Non-pigmented ciliary epithelial cell (primary cell): ENCODE measurements around the gene HPGD.

Source experiments
- DNase-seq: peaks from one replicate; pipeline ENCODE4 v3.0.0-alpha.2; 2010; ENCODE audit warnings: low read depth

HPGD gene

GRCh38 chr4:174522183-174523024, at the start of gene HPGD:
TSS of gene HPGD (minus strand) at chr4:174522488. CDS start at chr4:174522451, 37 bp downstream.
- DNase-seq: no peak

- DNase-seq: no peak
Observed at GRCh38 chr4:174564529-174564928, 42.2 kb upstream of the HPGD start.

- DNase-seq: no peak
Observed at GRCh38 chr4:174563399-174563798, 41.1 kb upstream of the HPGD start.

- no peak for DNase-seq
Observed at GRCh38 chr4:174561560-174561959, 39.3 kb upstream of the HPGD start.

- no peak for DNase-seq
Observed at GRCh38 chr4:174559894-174560293, 37.6 kb upstream of the HPGD start.

- no peak for DNase-seq
Observed at GRCh38 chr4:174555789-174556630, 33.7 kb upstream of the HPGD start.

- DNase-seq: no peak
Observed at GRCh38 chr4:174554231-174554728, 32.0 kb upstream of the HPGD start.

GRCh38 chr4:174553828-174554227, 31.5 kb upstream of the HPGD start:
- no peak for DNase-seq

- DNase-seq: no peak
Observed at GRCh38 chr4:174553031-174553430, 30.7 kb upstream of the HPGD start.

- DNase-seq: no peak
Observed at GRCh38 chr4:174550541-174550940, 28.3 kb upstream of the HPGD start.

- DNase-seq: no peak
Observed at GRCh38 chr4:174549721-174550120, 27.4 kb upstream of the HPGD start.

GRCh38 chr4:174545268-174545667, 23.0 kb upstream of the HPGD start:
- no peak for DNase-seq

- DNase-seq: no peak
Observed at GRCh38 chr4:174544496-174544895, 22.2 kb upstream of the HPGD start.

GRCh38 chr4:174540175-174540574, 17.9 kb upstream of the HPGD start:
- DNase-seq: no peak

- DNase-seq: no peak
Observed at GRCh38 chr4:174539571-174539970, 17.3 kb upstream of the HPGD start.

GRCh38 chr4:174538876-174539250, 16.6 kb upstream of the HPGD start:
- no peak for DNase-seq

GRCh38 chr4:174538123-174538875, 16.0 kb upstream of the HPGD start:
- no peak for DNase-seq

- no peak for DNase-seq
Observed at GRCh38 chr4:174537634-174538033, 15.3 kb upstream of the HPGD start.

- no peak for DNase-seq
Observed at GRCh38 chr4:174534461-174534860, 12.2 kb upstream of the HPGD start.

GRCh38 chr4:174532445-174532844, 10.2 kb upstream of the HPGD start:
- no peak for DNase-seq

- no peak for DNase-seq
Observed at GRCh38 chr4:174531486-174531885, 9.2 kb upstream of the HPGD start.

- no peak for DNase-seq
Observed at GRCh38 chr4:174528226-174528625, 5.9 kb upstream of the HPGD start.
